Endodermal cell (in vitro differentiated cells): Measurements from ENCODE around the gene CENPL. TPM values are rescaled to one million over a fixed set of nuclear protein-coding genes. Genes with fewer than 3 reads are reported as not detected.
A peak's percentile ranks its signal among the peaks of the same experiment; 100 is the strongest.

Experiments
- DNase-seq: peaks from one replicate; pipeline ENCODE4 v3.0.0-alpha.2; 2017
- H3K27ac ChIP-seq: 2 replicates; pipeline ENCODE4 v1.5.1; 2013; ENCODE audit warnings: mild to moderate bottlenecking, low read depth, low read length, moderate library complexity
- H3K27me3 ChIP-seq: 2 replicates; pipeline ENCODE4 v1.6.1; 2013; ENCODE audit warnings: mild to moderate bottlenecking, low read length, moderate library complexity; ENCODE audit not compliant: insufficient read depth, control insufficient read depth, poor library complexity, severe bottlenecking
- H3K36me3 ChIP-seq: 2 replicates; pipeline ENCODE4 v1.7.0; 2013; ENCODE audit warnings: mild to moderate bottlenecking, low read length, moderate library complexity; ENCODE audit not compliant: control insufficient read depth, insufficient read depth
- H3K4me1 ChIP-seq: one replicate; pipeline ENCODE4 v1.7.0; 2013; ENCODE audit warnings: low read length; ENCODE audit not compliant: control insufficient read depth, insufficient read depth
- H3K4me3 ChIP-seq: 2 replicates; pipeline ENCODE4 v1.5.1; 2013; ENCODE audit warnings: mild to moderate bottlenecking, low read length, moderate library complexity
- H3K9ac ChIP-seq: 2 replicates; pipeline ENCODE4 v1.6.1; 2013; ENCODE audit warnings: mild to moderate bottlenecking, low read length, moderate library complexity; ENCODE audit not compliant: poor library complexity, severe bottlenecking; ENCODE audit errors: extremely low read depth
- H3K9me3 ChIP-seq: 2 replicates; pipeline ENCODE4 v1.6.1; 2013; ENCODE audit warnings: mild to moderate bottlenecking, low read length, moderate library complexity; ENCODE audit not compliant: control insufficient read depth
- H3K27ac Mint-ChIP-seq: 2 replicates; pipeline ENCODE4 v1.8.0; 2020; ENCODE audit warnings: mixed read lengths
- H3K27me3 Mint-ChIP-seq: 2 replicates; pipeline ENCODE4 v1.8.0; 2021; ENCODE audit warnings: mild to moderate bottlenecking, mixed read lengths; ENCODE audit not compliant: insufficient read depth
- H3K36me3 Mint-ChIP-seq: 2 replicates; pipeline ENCODE4 v1.8.0; 2020; ENCODE audit warnings: low read depth, mixed read lengths
- H3K4me1 Mint-ChIP-seq: 2 replicates; pipeline ENCODE4 v1.8.0; 2020; ENCODE audit warnings: mixed read lengths
- H3K4me3 Mint-ChIP-seq: 2 replicates; pipeline ENCODE4 v1.8.0; 2020; ENCODE audit warnings: mild to moderate bottlenecking, moderate library complexity, mixed read lengths
- H3K9me3 Mint-ChIP-seq: 2 replicates; pipeline ENCODE4 v1.8.0; 2020; ENCODE audit warnings: mild to moderate bottlenecking, mixed read lengths
- WGBS, 2 experiments: methylation state at CpG; one replicate each; pipeline versions ENCODE4 v1.1.5 to v1.1.7; 2013; ENCODE audit warnings: missing lambda C conversion rate in 2 of 2, mixed read lengths in 1 of 2; ENCODE audit not compliant: insufficient coverage in 1 of 2, insufficient read length in 1 of 2; 5-methylcytosine and 5-hydroxymethylcytosine counted together
- total RNA-seq, 2 donors: library from RNA; stranded (reverse); fragmentation: NEBNext Ultra II Directional in 1 of 2; extraction: Animal tissue kit (Norgen Biotek cat#: 25700) in 1 of 2; gene quantifications; 2 replicates in 1 of 2; 3 replicates in 1 of 2; pipeline ENCODE4 v1.2.1, GENCODE V29; 2021
- TF ChIP-seq, protein P1 (sequence below): fragments of 200-600 bp; sonication (generic); conservative IDR thresholded peaks from 2 replicates; pipeline ENCODE4 v1.5.0; 2021; ENCODE audit warnings: antibody characterized with exemption, mild to moderate bottlenecking

Gene CENPL
- total RNA-seq, 2 donors from 2014 or later = 15.8 to 18.9 TPM

DNA sequence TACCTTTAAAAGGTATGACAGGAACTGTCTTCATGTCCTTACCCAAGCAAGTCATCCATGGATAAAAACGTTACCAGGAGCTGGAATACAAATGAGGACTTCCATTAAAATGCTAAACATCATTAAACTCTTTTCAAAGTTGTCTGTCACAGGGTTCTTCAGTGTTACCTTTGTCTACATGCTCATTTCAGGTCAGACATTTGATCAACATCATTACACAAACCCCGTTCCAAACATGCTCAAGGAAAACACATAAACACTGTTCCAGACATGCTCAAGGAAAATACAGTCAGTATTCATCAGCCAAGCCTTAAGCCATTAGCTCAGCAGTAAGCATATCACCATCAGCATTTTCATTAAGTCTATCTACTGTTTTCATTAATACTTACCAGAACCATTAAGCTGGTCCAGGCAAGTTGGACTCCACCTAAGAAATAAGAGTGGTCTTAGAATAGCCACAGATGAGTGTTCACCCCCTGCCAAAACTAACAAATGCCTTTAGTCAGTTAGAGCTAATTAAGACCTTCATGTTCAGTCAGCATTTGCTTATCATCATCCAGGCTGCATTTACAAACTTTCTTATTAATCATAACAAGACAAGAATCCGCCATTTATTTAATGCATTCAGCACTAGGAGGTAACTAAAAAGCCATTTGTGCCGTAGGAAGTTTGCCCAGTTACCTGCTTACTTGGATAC lies 40.9 kb upstream of the CENPL start:
- H3K4me1 Mint-ChIP-seq = peaks cover 33% of the 10 kb centered on the region
- peak overlapping the region; percentile 82 for H3K27ac ChIP-seq
- no peaks in the 10 kb centered on the region for H3K4me1 ChIP-seq
- TF ChIP-seq, protein P1, sequence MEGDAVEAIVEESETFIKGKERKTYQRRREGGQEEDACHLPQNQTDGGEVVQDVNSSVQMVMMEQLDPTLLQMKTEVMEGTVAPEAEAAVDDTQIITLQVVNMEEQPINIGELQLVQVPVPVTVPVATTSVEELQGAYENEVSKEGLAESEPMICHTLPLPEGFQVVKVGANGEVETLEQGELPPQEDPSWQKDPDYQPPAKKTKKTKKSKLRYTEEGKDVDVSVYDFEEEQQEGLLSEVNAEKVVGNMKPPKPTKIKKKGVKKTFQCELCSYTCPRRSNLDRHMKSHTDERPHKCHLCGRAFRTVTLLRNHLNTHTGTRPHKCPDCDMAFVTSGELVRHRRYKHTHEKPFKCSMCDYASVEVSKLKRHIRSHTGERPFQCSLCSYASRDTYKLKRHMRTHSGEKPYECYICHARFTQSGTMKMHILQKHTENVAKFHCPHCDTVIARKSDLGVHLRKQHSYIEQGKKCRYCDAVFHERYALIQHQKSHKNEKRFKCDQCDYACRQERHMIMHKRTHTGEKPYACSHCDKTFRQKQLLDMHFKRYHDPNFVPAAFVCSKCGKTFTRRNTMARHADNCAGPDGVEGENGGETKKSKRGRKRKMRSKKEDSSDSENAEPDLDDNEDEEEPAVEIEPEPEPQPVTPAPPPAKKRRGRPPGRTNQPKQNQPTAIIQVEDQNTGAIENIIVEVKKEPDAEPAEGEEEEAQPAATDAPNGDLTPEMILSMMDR = no peak
- no peak for DNase-seq
- H3K9me3 ChIP-seq = no peaks in the 10 kb centered on the region
- H3K27me3 ChIP-seq = no peaks in the 10 kb centered on the region
- peak overlapping the region; percentile 96 for H3K4me3 Mint-ChIP-seq
- H3K4me3 ChIP-seq = peak overlapping the region; percentile 99
- peak overlapping the region; percentile 100 for H3K9ac ChIP-seq
- no peaks in the 10 kb centered on the region for H3K9me3 Mint-ChIP-seq
- H3K36me3 ChIP-seq = peaks cover 57% of the 10 kb centered on the region
- H3K27ac Mint-ChIP-seq = peak overlapping the region; percentile 99
- 30 to 32% methylated on average over 3 to 4 of the region's 4 CpGs for WGBS, 2 experiments
- H3K27me3 Mint-ChIP-seq = no peaks in the 10 kb centered on the region
- peaks cover 55% of the 10 kb centered on the region for H3K36me3 Mint-ChIP-seq

DNA sequence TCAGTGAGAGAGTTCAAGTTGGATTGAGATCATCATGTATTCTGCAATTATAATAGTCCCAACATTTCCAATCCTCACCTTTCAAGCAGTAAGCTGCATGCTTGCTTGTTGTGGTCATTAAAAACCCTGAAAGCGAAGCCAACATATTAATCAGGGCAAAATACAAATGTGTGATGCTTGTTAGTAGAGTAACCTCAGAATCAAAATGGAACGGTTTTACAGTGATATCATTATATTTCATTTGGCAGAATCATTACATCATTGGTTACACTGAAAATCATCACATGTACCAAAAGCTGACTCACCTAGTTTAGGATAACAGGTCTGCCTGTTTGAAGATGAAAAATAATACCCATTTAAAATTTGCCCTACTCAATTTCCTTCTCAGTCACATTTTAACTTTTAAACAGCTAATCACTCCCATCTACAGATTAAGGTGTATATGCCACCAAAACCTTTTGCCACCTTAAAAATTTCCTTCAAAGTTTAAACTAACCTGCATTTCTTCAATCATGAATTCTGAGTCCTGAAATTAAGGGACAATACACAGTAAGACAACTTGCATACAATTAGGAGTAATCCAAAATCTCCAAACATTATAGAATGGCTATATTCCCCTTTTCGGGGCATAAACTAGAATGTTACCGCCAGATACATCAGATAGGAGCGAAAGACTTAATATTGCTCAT lies 39.6 kb upstream of the CENPL start:
- 92 to 93% methylated on average over 3 to 5 of the region's 5 CpGs for WGBS, 2 experiments
- peak overlapping the region; percentile 100 for H3K9ac ChIP-seq
- H3K4me1 ChIP-seq = no peaks in the 10 kb centered on the region
- H3K4me3 Mint-ChIP-seq = peak overlapping the region; percentile 96
- peak overlapping the region; percentile 99 for H3K4me3 ChIP-seq
- no peak for DNase-seq
- TF ChIP-seq, protein P1 = no peak
- no peak overlapping the region for H3K27ac ChIP-seq
- no peaks in the 10 kb centered on the region for H3K9me3 ChIP-seq
- H3K36me3 ChIP-seq = peaks cover 59% of the 10 kb centered on the region
- H3K9me3 Mint-ChIP-seq = no peaks in the 10 kb centered on the region
- peaks cover 57% of the 10 kb centered on the region for H3K36me3 Mint-ChIP-seq
- H3K4me1 Mint-ChIP-seq = peaks cover 22% of the 10 kb centered on the region
- peak overlapping the region; percentile 91 for H3K27ac Mint-ChIP-seq
- no peaks in the 10 kb centered on the region for H3K27me3 ChIP-seq
- no peaks in the 10 kb centered on the region for H3K27me3 Mint-ChIP-seq

DNA sequence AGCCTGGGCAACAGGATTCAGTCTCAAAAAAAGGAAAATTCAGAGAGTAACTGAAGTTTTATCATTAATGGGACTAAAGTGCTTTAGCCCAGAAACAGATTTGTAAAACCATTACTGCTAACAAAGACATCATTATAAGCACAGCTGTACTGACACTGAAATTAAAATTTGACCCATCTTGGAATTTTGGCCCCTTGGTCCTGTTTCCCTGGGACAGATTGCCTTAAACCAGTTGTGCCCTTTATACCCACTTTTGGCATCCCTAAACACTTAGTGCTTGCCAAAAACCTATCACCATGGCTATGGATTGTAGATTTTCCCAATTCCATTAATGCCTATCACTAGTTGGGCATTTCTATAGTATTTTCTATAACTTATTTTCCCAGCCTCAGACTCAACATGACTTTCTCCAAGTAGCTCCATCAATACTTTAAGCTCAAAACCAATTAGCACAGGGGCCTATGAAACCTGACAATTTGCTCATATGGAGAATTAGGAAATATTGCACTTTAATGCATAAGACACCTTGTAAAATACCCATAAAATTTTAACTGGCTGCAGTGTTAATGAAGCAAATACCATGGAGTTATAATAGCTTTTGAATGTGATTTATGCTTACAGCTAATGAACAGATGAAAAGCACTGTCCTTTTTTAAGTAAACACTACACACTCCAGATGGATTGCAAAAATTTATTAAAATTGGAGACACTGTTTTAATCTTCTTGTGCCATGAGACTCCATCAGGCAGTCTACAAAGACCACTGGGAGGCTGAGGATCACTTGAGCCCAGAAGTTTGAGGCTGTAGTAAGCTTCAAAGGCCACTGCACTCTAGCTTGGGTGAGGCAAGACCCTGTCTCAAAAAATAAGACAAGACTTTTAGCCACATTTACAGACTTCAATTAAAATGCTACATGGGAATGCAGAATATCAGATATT lies 38.8 kb upstream of the CENPL start:
- TF ChIP-seq, protein P1 = no peak
- H3K9me3 ChIP-seq = no peaks in the 10 kb centered on the region
- DNase-seq = no peak
- Mint-ChIP-seq H3K4me3 (peak overlapping the region; percentile 96), H3K27ac (peak overlapping the region; percentile 91), H3K9me3 (no peaks in the 10 kb centered on the region), H3K27me3 (no peaks in the 10 kb centered on the region), H3K4me1 (peaks cover 17% of the 10 kb centered on the region), H3K36me3 (peaks cover 59% of the 10 kb centered on the region)
- H3K27ac ChIP-seq = peak overlapping the region; percentile 35
- peaks cover 63% of the 10 kb centered on the region for H3K36me3 ChIP-seq
- H3K4me1 ChIP-seq = no peaks in the 10 kb centered on the region
- no peaks in the 10 kb centered on the region for H3K27me3 ChIP-seq
- peak overlapping the region; percentile 100 for H3K9ac ChIP-seq
- peak overlapping the region; percentile 99 for H3K4me3 ChIP-seq
